ENCODE data around the gene FBN1. TPM values are rescaled to one million over a fixed set of nuclear protein-coding genes. Genes with fewer than 3 reads are reported as not detected.

The FBN1 gene
- polyA plus RNA-seq, 2 of the 4 experiments (the other 2 are of a cell fraction), result 6.3 to 9.4 TPM

- no peak for DNase-seq (ENCODE audit: low read depth in 1 of 2, low spot score in 1 of 2)
- TF ChIP-seq NPAS2 (CRISPR knock-in tag; IDR thresholded peaks at IDR 0.05; ENCODE audit: borderline replicate concordance) (no peak), NR3C1 (IDR thresholded peaks at IDR 0.05) (no peak), ESRRA (IDR thresholded peaks at IDR 0.05; ENCODE audit: borderline replicate concordance, low read length) (no peak), TFCP2L1 (CRISPR knock-in tag; IDR thresholded peaks at IDR 0.05) (no peak), BCL3 (IDR thresholded peaks at IDR 0.05) (no peak)
- ChIA-PET POLR2A (no interaction called here), CTCF (interaction anchor here (1.5 kb wide), 1 partner anchor 157 kb away, joined by 4 read pairs; no protein-coding TSS in a partner anchor)
- H3K4me3 ChIP-seq, result peak overlapping the region; percentile 76
- no peak for FAIRE-seq
- H3K4me2 ChIP-seq, result peak overlapping the region; percentile 96
- H3K4me1 ChIP-seq, result peaks cover 5% of the 10 kb centered on the region; the same call in 1 of the 3 replicates
- ATAC-seq, result no peak
- no peaks in the 10 kb centered on the region for H3K9me3 ChIP-seq
- H3K27ac ChIP-seq, result peak overlapping the region in 1 of 2 experiments; percentile 88; a peak in 2 of 6 replicates
- WGBS (ENCODE audit: missing lambda C conversion rate), result 93% methylated on average over 12 of the region's 12 CpGs
These were observed 1.6 kb downstream of the FBN1 start for GRCh38 chr15:48643776-48644466.

- DNase-seq (ENCODE audit: low read depth in 1 of 2, low spot score in 1 of 2) (no peak), ATAC-seq (no peak), FAIRE-seq (no peak)
- Histone ChIP-seq H3K4me3 (no peak overlapping the region), H3K4me1 (peaks cover 5% of the 10 kb centered on the region; the same call in 1 of the 3 replicates), H3K9me3 (no peaks in the 10 kb centered on the region), H3K27ac (no peak overlapping the region), H3K4me2 (no peak overlapping the region)
- TF ChIP-seq RFX5 (IDR thresholded peaks at IDR 0.05) (no peak), RARB (CRISPR knock-in tag; IDR thresholded peaks at IDR 0.05) (no peak), RCOR1 (IDR thresholded peaks at IDR 0.05; ENCODE audit: low read depth, low read length) (no peak), BHLHE40 (IDR thresholded peaks at IDR 0.05; ENCODE audit: low read depth, low read length) (no peak), REST (IDR thresholded peaks at IDR 0.05) (no peak), ZNF302 (CRISPR knock-in tag; IDR thresholded peaks at IDR 0.05) (no peak), POLR2AphosphoS2 (conservative IDR thresholded peaks at IDR 0.05; ENCODE audit: low read length) (no peak), EP300 (IDR thresholded peaks at IDR 0.05) (no peak), HMGXB4 (CRISPR knock-in tag; IDR thresholded peaks at IDR 0.05; ENCODE audit: borderline replicate concordance) (no peak), HEYL (CRISPR knock-in tag; IDR thresholded peaks at IDR 0.05) (no peak), CTCF (IDR thresholded peaks at IDR 0.05) (no peak)
- ChIA-PET POLR2A (no interaction called here), CTCF (interaction anchor here (0.7 kb wide), 1 partner anchor 192 kb away, joined by 3 read pairs; no protein-coding TSS in a partner anchor)
- WGBS (ENCODE audit: missing lambda C conversion rate), result 89% methylated on average over 3 of the region's 3 CpGs
These were observed 2.3 kb downstream of the FBN1 start for GRCh38 chr15:48643206-48643605.
